Measurements from ENCODE around the gene ZC3H8.

ZC3H8 gene

GRCh38 chr2:112268547-112268946 is 13.7 kb upstream of the ZC3H8 start:
- Histone ChIP-seq H3K4me3 (ENCODE audit: low read depth, low read length, poor library complexity, severe bottlenecking) (no peak overlapping the region), H3K4me1 (ENCODE audit: insufficient read depth, low read length, severe bottlenecking) (peaks cover 3% of the 10 kb centered on the region), H3K79me2 (ENCODE audit: insufficient read depth, low read length) (no peaks in the 10 kb centered on the region), H4K20me1 (ENCODE audit: insufficient read depth, low read length) (no peaks in the 10 kb centered on the region), H3K27ac (ENCODE audit: low read depth, low read length, poor library complexity, severe bottlenecking) (no peak overlapping the region), H3K9ac (ENCODE audit: low read length) (no peak overlapping the region), H3F3A (ENCODE audit: insufficient read depth, low read length) (peaks cover 3% of the 10 kb centered on the region; the same call in 1 of the 2 replicates), H3K9me2 (ENCODE audit: low read depth, low read length) (no peaks in the 10 kb centered on the region), H2AFZ (ENCODE audit: low read length) (no peak overlapping the region), H3K4me2 (ENCODE audit: low read length) (no peak overlapping the region), H3K36me3 (ENCODE audit: insufficient read depth, low read length) (no peaks in the 10 kb centered on the region; the same call in 1 of the 2 replicates), H3K27me3 (ENCODE audit: insufficient read depth, low read length) (no peaks in the 10 kb centered on the region), H3K9me3 (ENCODE audit: low read length) (peaks cover 10% of the 10 kb centered on the region)
- no peak for TF ChIP-seq CTCF (IDR thresholded peaks at IDR 0.05; ENCODE audit: low read length)
- no peak for TF ChIP-seq EZH2 (IDR thresholded peaks at IDR 0.05; ENCODE audit: borderline replicate concordance, low read length)

- Histone ChIP-seq H3K9me3 (ENCODE audit: low read length) (peaks cover 7% of the 10 kb centered on the region), H3F3A (ENCODE audit: insufficient read depth, low read length) (no peaks in the 10 kb centered on the region), H3K4me3 (ENCODE audit: low read depth, low read length, poor library complexity, severe bottlenecking) (no peak overlapping the region), H3K36me3 (ENCODE audit: insufficient read depth, low read length) (no peaks in the 10 kb centered on the region), H3K4me1 (ENCODE audit: insufficient read depth, low read length, severe bottlenecking) (peaks cover 9% of the 10 kb centered on the region), H3K79me2 (ENCODE audit: insufficient read depth, low read length) (no peaks in the 10 kb centered on the region), H3K27me3 (ENCODE audit: insufficient read depth, low read length) (no peaks in the 10 kb centered on the region), H2AFZ (ENCODE audit: low read length) (no peak overlapping the region), H4K20me1 (ENCODE audit: insufficient read depth, low read length) (no peaks in the 10 kb centered on the region), H3K9ac (ENCODE audit: low read length) (no peak overlapping the region), H3K4me2 (ENCODE audit: low read length) (no peak overlapping the region), H3K27ac (ENCODE audit: low read depth, low read length, poor library complexity, severe bottlenecking) (no peak overlapping the region), H3K9me2 (ENCODE audit: low read depth, low read length) (no peaks in the 10 kb centered on the region)
- TF ChIP-seq EZH2 (IDR thresholded peaks at IDR 0.05; ENCODE audit: borderline replicate concordance, low read length), result no peak
- no peak for TF ChIP-seq CTCF (IDR thresholded peaks at IDR 0.05; ENCODE audit: low read length)
These were observed 8.0 kb upstream of the ZC3H8 start for GRCh38 chr2:112262876-112263275.

DNA sequence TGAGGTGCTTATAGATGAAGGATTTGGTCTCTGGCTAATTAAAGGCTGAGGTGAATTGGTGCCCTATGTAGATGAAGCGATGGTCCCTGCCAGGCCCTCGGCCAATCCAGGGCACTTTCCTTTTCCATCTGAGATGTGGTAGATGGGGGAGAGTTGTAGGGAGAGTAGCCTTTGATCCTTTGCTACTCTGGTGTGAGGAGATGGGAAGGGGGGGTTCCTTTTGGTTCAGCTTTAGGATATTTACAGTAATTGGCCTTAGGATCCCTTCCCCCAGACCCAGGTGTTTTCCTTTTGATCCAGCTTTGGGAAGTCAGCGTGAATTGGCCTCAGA is 5.4 kb upstream of the ZC3H8 start:
- peaks cover 19% of the 10 kb centered on the region for H3K4me1 ChIP-seq (ENCODE audit: insufficient read depth, low read length, severe bottlenecking)
- H3K27me3 ChIP-seq (ENCODE audit: insufficient read depth, low read length), result no peaks in the 10 kb centered on the region
- H3K9me2 ChIP-seq (ENCODE audit: low read depth, low read length), result no peaks in the 10 kb centered on the region
- no peaks in the 10 kb centered on the region for H3K36me3 ChIP-seq (ENCODE audit: insufficient read depth, low read length)
- no peak overlapping the region for H3K9ac ChIP-seq (ENCODE audit: low read length)
- no peak for TF ChIP-seq CTCF (IDR thresholded peaks at IDR 0.05; ENCODE audit: low read length)
- TF ChIP-seq EZH2 (IDR thresholded peaks at IDR 0.05; ENCODE audit: borderline replicate concordance, low read length), result no peak
- no peaks in the 10 kb centered on the region for H3K79me2 ChIP-seq (ENCODE audit: insufficient read depth, low read length)
- H3K27ac ChIP-seq (ENCODE audit: low read depth, low read length, poor library complexity, severe bottlenecking), result no peak overlapping the region
- peaks cover 7% of the 10 kb centered on the region for H3K9me3 ChIP-seq (ENCODE audit: low read length)
- H2AFZ ChIP-seq (ENCODE audit: low read length), result no peak overlapping the region
- no peak overlapping the region for H3K4me2 ChIP-seq (ENCODE audit: low read length)
- H3F3A ChIP-seq (ENCODE audit: insufficient read depth, low read length), result no peaks in the 10 kb centered on the region
- no peak overlapping the region for H3K4me3 ChIP-seq (ENCODE audit: low read depth, low read length, poor library complexity, severe bottlenecking)
- no peaks in the 10 kb centered on the region for H4K20me1 ChIP-seq (ENCODE audit: insufficient read depth, low read length)
